Endothelial cell of umbilical vein (primary cell): ENCODE results near the gene SNORC. TPM values are rescaled to one million over a fixed set of nuclear protein-coding genes. Genes with fewer than 3 reads are reported as not detected.

Experiments used
- BruUV-seq: library from RNA; stranded (reverse); fragments of 400-500 nt; replicated peaks from 2 replicates; lab custom pipeline; 2021; lab: Mats Ljungman, UMichigan
- CTCF ChIA-PET: fragments of 300-600, 350-600 bp; sonication (Branson Sonifier 250); formaldehyde crosslinking; loops from one replicate; lab custom pipeline; 2021; ENCODE audit warnings: antibody characterized with exemption, inconsistent platforms; lab: Charles Lee
- POLR2A ChIA-PET: fragments of 300-600, 350-600 bp; sonication (Branson Sonifier 250); formaldehyde crosslinking; loops from one replicate; lab custom pipeline; 2021; ENCODE audit warnings: antibody characterized with exemption, inconsistent platforms; lab: Charles Lee
- DNase-seq: peaks from one replicate; pipeline ENCODE4 v3.0.0-alpha.2; 2011; ENCODE audit warnings: low read depth, low spot score
- FAIRE-seq: peaks from 2 replicates; lab custom pipeline; 2011; peaks lifted over from hg19 to GRCh38; lab: Jason Lieb, UNC
- H2AFZ ChIP-seq: 2 replicates; pipeline ENCODE4 v1.6.0; 2012; ENCODE audit warnings: low read depth, low read length, control low read depth, inconsistent platforms
- H3K27ac ChIP-seq: 2 replicates; pipeline ENCODE4 v1.5.1; 2011; ENCODE audit warnings: low read depth, mild to moderate bottlenecking, control low read depth, low read length, moderate library complexity; ENCODE audit not compliant: insufficient read depth
- H3K27me3 ChIP-seq, 2 experiments: 2 replicates each; pipeline versions ENCODE4 v1.6.0 to v1.6.1; 2011; ENCODE audit warnings: low read length in 2 of 2, mixed read lengths in 1 of 2; ENCODE audit not compliant: control insufficient read depth in 2 of 2, insufficient read depth in 2 of 2
- H3K36me3 ChIP-seq, 2 experiments: 2 replicates in 1 of 2; 3 replicates in 1 of 2; pipeline ENCODE4 v1.5.1; 2011; ENCODE audit warnings: low read length in 2 of 2, mild to moderate bottlenecking in 1 of 2, moderate library complexity in 1 of 2; ENCODE audit not compliant: control insufficient read depth in 2 of 2, insufficient read depth in 2 of 2; ENCODE audit errors: extremely low read depth in 1 of 2
- H3K4me1 ChIP-seq: 3 replicates; pipeline ENCODE4 v1.5.1; 2011; ENCODE audit warnings: mild to moderate bottlenecking, low read length; ENCODE audit not compliant: control insufficient read depth, insufficient read depth; ENCODE audit errors: extremely low read depth
- H3K4me2 ChIP-seq: 2 replicates; pipeline ENCODE4 v1.6.1; 2011; ENCODE audit warnings: low read length, control low read depth, mixed read lengths; ENCODE audit not compliant: insufficient read depth
- H3K4me3 ChIP-seq, 3 experiments: fragments of 200-600 bp in 1 of 3; sonication (generic), shearing (Covaris generic) in 1 of 3; replicated peaks in 1 of 3; 2 replicates each; pipeline ENCODE4 v1.5.1; 2011 to 2016; ENCODE audit warnings: control low read depth in 3 of 3, low read length in 3 of 3, mild to moderate bottlenecking in 2 of 3, inconsistent platforms in 1 of 3, low read depth in 1 of 3, moderate library complexity in 1 of 3; ENCODE audit not compliant: insufficient read depth in 1 of 3
- H3K79me2 ChIP-seq: 2 replicates; pipeline ENCODE4 v1.6.0; 2012; ENCODE audit warnings: low read length, inconsistent platforms; ENCODE audit not compliant: control insufficient read depth, insufficient read depth
- H3K9ac ChIP-seq: replicated peaks from 2 replicates; pipeline ENCODE3; 2011; ENCODE audit warnings: low read length, control low read depth; ENCODE audit not compliant: insufficient read depth; ENCODE audit errors: extremely low read depth
- H3K9me1 ChIP-seq: replicated peaks from 3 replicates; pipeline ENCODE4 v1.6.0; 2011; ENCODE audit warnings: mild to moderate bottlenecking, low read length; ENCODE audit not compliant: control insufficient read depth, insufficient read depth; ENCODE audit errors: extremely low read depth
- H3K9me3 ChIP-seq: replicated peaks from 2 replicates; pipeline ENCODE4 v1.5.1; 2012; ENCODE audit warnings: low read length, inconsistent platforms; ENCODE audit not compliant: control insufficient read depth, insufficient read depth
- H4K20me1 ChIP-seq: replicated peaks from 2 replicates; pipeline ENCODE3; 2011; ENCODE audit warnings: mild to moderate bottlenecking, low read length; ENCODE audit not compliant: control insufficient read depth, insufficient read depth; ENCODE audit errors: extremely low read depth
- CTCF ChIP-seq, 2 donors: IDR thresholded peaks; 1 replicate in 1 of 2; 2 replicates in 1 of 2; pipeline ENCODE4 v1.5.1; 2011; ENCODE audit warnings: low read length in 2 of 2, mild to moderate bottlenecking in 2 of 2, moderate library complexity in 2 of 2, control low read depth in 1 of 2, inconsistent platforms in 1 of 2, low read depth in 1 of 2; ENCODE audit not compliant: insufficient read depth in 1 of 2; ENCODE audit errors: extremely low read depth in 1 of 2
- EZH2 ChIP-seq: IDR thresholded peaks from 2 replicates; pipeline ENCODE4 v1.6.1; 2012; ENCODE audit warnings: borderline replicate concordance, low read depth, mild to moderate bottlenecking, moderate library complexity, low read length, inconsistent platforms; ENCODE audit not compliant: severe bottlenecking
- FOS ChIP-seq: IDR thresholded peaks from 2 replicates; pipeline ENCODE4 v1.6.1; 2011; ENCODE audit warnings: mild to moderate bottlenecking, low read length, moderate library complexity, borderline replicate concordance; ENCODE audit not compliant: insufficient read depth
- GATA2 ChIP-seq: IDR thresholded peaks from 2 replicates; pipeline ENCODE4 v1.7.0; 2011; ENCODE audit warnings: low read depth, mild to moderate bottlenecking, moderate library complexity, mixed read lengths, low read length; ENCODE audit not compliant: insufficient read length, insufficient read depth
- JUN ChIP-seq: IDR thresholded peaks from 2 replicates; pipeline ENCODE4 v1.6.1; 2011; ENCODE audit warnings: borderline replicate concordance, low read depth; ENCODE audit not compliant: insufficient read length, insufficient read depth
- MAX ChIP-seq: IDR thresholded peaks from 2 replicates; pipeline ENCODE4 v1.6.1; 2011; ENCODE audit not compliant: insufficient read depth, insufficient read length
- MYC ChIP-seq: IDR thresholded peaks from one replicate; pipeline ENCODE4 v1.6.1; 2011; ENCODE audit warnings: mild to moderate bottlenecking, low read depth, low read length
- POLR2A ChIP-seq: IDR thresholded peaks from 2 replicates; pipeline ENCODE4 v1.6.1; 2012; ENCODE audit warnings: low read depth, mild to moderate bottlenecking, control low read depth, low read length
- POLR2AphosphoS5 ChIP-seq: IDR thresholded peaks from 2 replicates; pipeline ENCODE4 v1.6.1; 2012; ENCODE audit warnings: low read depth, mild to moderate bottlenecking, control low read depth, low read length, moderate library complexity; ENCODE audit not compliant: insufficient read depth
- dilution Hi-C: fragments of 300-500 bp; cut with MboI; formaldehyde crosslinking; loops from one replicate; pipeline ENCODE4 v1.15.0; 2019; ENCODE audit warnings: low sequenced_read_pairs; ENCODE audit not compliant: extremely low pct_ligation_motif_present
- intact Hi-C: fragments of 100-400 bp; cut with micrococcal nuclease; formaldehyde crosslinking; loops from one replicate; pipeline ENCODE4 v1.10.0; 2022
- polyA plus RNA-seq, 4 experiments: library from polyadenylated mRNA; depleted of rRNA in 3 of 4; stranded (reverse) in 3 of 4; unstranded in 1 of 4; fragments of >200 nt; gene quantifications; 2 replicates each; pipeline versions ENCODE4 v1.2.1 to v1.2.3, GENCODE V29; 2011 to 2012; ENCODE audit warnings: missing spikeins in 1 of 4
- total RNA-seq: library from RNA; stranded (reverse); gene quantifications from 2 replicates; pipeline ENCODE4 v1.2.3, GENCODE V29; 2021

SNORC gene
- total and polyA plus RNA-seq, 2 donors (not counting 3 experiments of a cell fraction or from before 2014, with no cell fraction given): 1.4 to 4.0 TPM

- H3K9me1 ChIP-seq: no peaks in the 10 kb centered on the region
- H4K20me1 ChIP-seq: peaks cover 2% of the 10 kb centered on the region
- dilution Hi-C loops (no loop called here), intact Hi-C loops (no loop called here)
- peaks cover 22% of the 10 kb centered on the region for H3K4me1 ChIP-seq
- no peaks in the 10 kb centered on the region for H3K9me3 ChIP-seq
- no peak overlapping the region for H2AFZ ChIP-seq
- ChIA-PET POLR2A (no interaction called here), CTCF (no interaction called here)
- H3K4me3 ChIP-seq: no peak overlapping the region
- H3K9ac ChIP-seq: no peak overlapping the region
- H3K27ac ChIP-seq: no peak overlapping the region
- H3K36me3 ChIP-seq: peaks cover 9 to 13% of the 10 kb centered on the region in 2 experiments
- no peak for FAIRE-seq
- DNase-seq: no peak
- no peak for TF ChIP-seq MYC
- no peak for TF ChIP-seq JUN
- no peak for TF ChIP-seq POLR2A
- no peak for TF ChIP-seq MAX
- TF ChIP-seq CTCF (IDR thresholded peaks at IDR 0.05; ENCODE audit: extremely low read depth in 1 of 2, insufficient read depth in 1 of 2, low read depth in 1 of 2, low read length in 2 of 2): no peak
- no peak for TF ChIP-seq POLR2AphosphoS5
- no peak for TF ChIP-seq EZH2
- TF ChIP-seq GATA2: no peak
- no peak for TF ChIP-seq FOS
- no peaks in the 10 kb centered on the region for H3K27me3 ChIP-seq
- H3K79me2 ChIP-seq: no peaks in the 10 kb centered on the region
- no peak overlapping the region for H3K4me2 ChIP-seq
- no TSS peak for BruUV-seq
These were observed 36.2 kb upstream of the SNORC start for GRCh38 chr2:232833830-232834229.
